Thoracic aorta (tissue), 2 donors: ENCODE results near the gene SLC18A2. TPM values are rescaled to one million over a fixed set of nuclear protein-coding genes. Genes with fewer than 3 reads are reported as not detected.

Experiments used
- ATAC-seq: fragments of 150-250 bp; one replicate; pipeline ENCODE4 v1.8.0; 2017; ENCODE audit warnings: low read depth; ENCODE audit not compliant: insufficient number of reproducible peaks, low FRiP score
- DNase-seq: peaks from one replicate; pipeline ENCODE4 v3.0.0-alpha.2; 2020; ENCODE audit warnings: low spot score
- H3K27ac ChIP-seq, 2 donors: fragments of 200-600 bp; sonication (generic); 1 replicate in 1 of 2; 2 replicates in 1 of 2; pipeline ENCODE4 v1.5.1; 2016; ENCODE audit warnings: mild to moderate bottlenecking in 2 of 2, moderate library complexity in 2 of 2
- H3K27me3 ChIP-seq: fragments of 200-600 bp; sonication (generic); replicated peaks from 2 replicates; pipeline ENCODE4 v1.6.0; 2016; ENCODE audit warnings: mild to moderate bottlenecking; ENCODE audit not compliant: insufficient read depth
- H3K36me3 ChIP-seq: fragments of 200-600 bp; sonication (generic); one replicate; pipeline ENCODE4 v1.5.1; 2016
- H3K4me1 ChIP-seq, 2 donors: fragments of 200-600 bp; sonication (generic); 1 replicate in 1 of 2; 2 replicates in 1 of 2; pipeline versions ENCODE4 v1.5.1 to v1.6.0; 2016; ENCODE audit warnings: low read depth in 2 of 2, mild to moderate bottlenecking in 1 of 2; ENCODE audit not compliant: control insufficient read depth in 1 of 2
- H3K4me3 ChIP-seq: fragments of 200-600 bp; sonication (generic); 2 replicates; pipeline ENCODE4 v1.5.1; 2016; ENCODE audit warnings: mild to moderate bottlenecking
- H3K9me3 ChIP-seq: fragments of 200-600 bp; sonication (generic); 2 replicates; pipeline ENCODE4 v1.5.1; 2016
- total RNA-seq, 2 donors: library from RNA; depleted of rRNA; stranded (reverse); fragments of >200 nt; gene quantifications; one replicate each; pipeline versions ENCODE4 v1.1.0 to v1.2.3, GENCODE V29; 2016
- TF ChIP-seq, protein P1 (sequence below): fragments of 200-600 bp; sonication (generic); IDR thresholded peaks from one replicate; pipeline ENCODE4 v1.5.1; 2019; ENCODE audit warnings: antibody characterized with exemption

Gene SLC18A2
- total RNA-seq, 2 donors from 2014 or later, result 0.35 to 1.8 TPM

- no peak overlapping the region for H3K27ac ChIP-seq
- no peaks in the 10 kb centered on the region for H3K27me3 ChIP-seq
- ATAC-seq (no peak), DNase-seq (no peak)
- no peaks in the 10 kb centered on the region for H3K36me3 ChIP-seq
- peaks cover under 1% of the 10 kb centered on the region for H3K9me3 ChIP-seq
- TF ChIP-seq, protein P1, sequence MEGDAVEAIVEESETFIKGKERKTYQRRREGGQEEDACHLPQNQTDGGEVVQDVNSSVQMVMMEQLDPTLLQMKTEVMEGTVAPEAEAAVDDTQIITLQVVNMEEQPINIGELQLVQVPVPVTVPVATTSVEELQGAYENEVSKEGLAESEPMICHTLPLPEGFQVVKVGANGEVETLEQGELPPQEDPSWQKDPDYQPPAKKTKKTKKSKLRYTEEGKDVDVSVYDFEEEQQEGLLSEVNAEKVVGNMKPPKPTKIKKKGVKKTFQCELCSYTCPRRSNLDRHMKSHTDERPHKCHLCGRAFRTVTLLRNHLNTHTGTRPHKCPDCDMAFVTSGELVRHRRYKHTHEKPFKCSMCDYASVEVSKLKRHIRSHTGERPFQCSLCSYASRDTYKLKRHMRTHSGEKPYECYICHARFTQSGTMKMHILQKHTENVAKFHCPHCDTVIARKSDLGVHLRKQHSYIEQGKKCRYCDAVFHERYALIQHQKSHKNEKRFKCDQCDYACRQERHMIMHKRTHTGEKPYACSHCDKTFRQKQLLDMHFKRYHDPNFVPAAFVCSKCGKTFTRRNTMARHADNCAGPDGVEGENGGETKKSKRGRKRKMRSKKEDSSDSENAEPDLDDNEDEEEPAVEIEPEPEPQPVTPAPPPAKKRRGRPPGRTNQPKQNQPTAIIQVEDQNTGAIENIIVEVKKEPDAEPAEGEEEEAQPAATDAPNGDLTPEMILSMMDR, result no peak
- H3K4me3 ChIP-seq, result peak overlapping the region; percentile 68
- peaks cover 5 to 13% of the 10 kb centered on the region in 2 donors for H3K4me1 ChIP-seq
Observed at GRCh38 chr10:117217196-117217761, 23.6 kb upstream of the SLC18A2 start.

- no peaks in the 10 kb centered on the region for H3K9me3 ChIP-seq
- no peak for ATAC-seq
- TF ChIP-seq, protein P1, result no peak
- no peaks in the 10 kb centered on the region for H3K27me3 ChIP-seq
- H3K36me3 ChIP-seq, result no peaks in the 10 kb centered on the region
- peaks cover 5 to 13% of the 10 kb centered on the region in 2 donors for H3K4me1 ChIP-seq
- H3K27ac ChIP-seq, result no peak overlapping the region
- no peak overlapping the region for H3K4me3 ChIP-seq
- DNase-seq, result no peak
Observed at GRCh38 chr10:117218654-117219053, 22.3 kb upstream of the SLC18A2 start.

- no peaks in the 10 kb centered on the region for H3K36me3 ChIP-seq
- H3K4me1 ChIP-seq, result peaks cover 5 to 13% of the 10 kb centered on the region in 2 donors
- no peaks in the 10 kb centered on the region for H3K27me3 ChIP-seq
- H3K9me3 ChIP-seq, result no peaks in the 10 kb centered on the region
- TF ChIP-seq, protein P1, result no peak
- ATAC-seq (no peak), DNase-seq (no peak)
- no peak overlapping the region for H3K27ac ChIP-seq
- no peak overlapping the region for H3K4me3 ChIP-seq
Observed at GRCh38 chr10:117221156-117221711, 19.7 kb upstream of the SLC18A2 start.

GRCh38 chr10:117222552-117222951 lies 18.4 kb upstream of the SLC18A2 start:
- H3K27me3 ChIP-seq, result no peaks in the 10 kb centered on the region
- no peak for DNase-seq

DNA sequence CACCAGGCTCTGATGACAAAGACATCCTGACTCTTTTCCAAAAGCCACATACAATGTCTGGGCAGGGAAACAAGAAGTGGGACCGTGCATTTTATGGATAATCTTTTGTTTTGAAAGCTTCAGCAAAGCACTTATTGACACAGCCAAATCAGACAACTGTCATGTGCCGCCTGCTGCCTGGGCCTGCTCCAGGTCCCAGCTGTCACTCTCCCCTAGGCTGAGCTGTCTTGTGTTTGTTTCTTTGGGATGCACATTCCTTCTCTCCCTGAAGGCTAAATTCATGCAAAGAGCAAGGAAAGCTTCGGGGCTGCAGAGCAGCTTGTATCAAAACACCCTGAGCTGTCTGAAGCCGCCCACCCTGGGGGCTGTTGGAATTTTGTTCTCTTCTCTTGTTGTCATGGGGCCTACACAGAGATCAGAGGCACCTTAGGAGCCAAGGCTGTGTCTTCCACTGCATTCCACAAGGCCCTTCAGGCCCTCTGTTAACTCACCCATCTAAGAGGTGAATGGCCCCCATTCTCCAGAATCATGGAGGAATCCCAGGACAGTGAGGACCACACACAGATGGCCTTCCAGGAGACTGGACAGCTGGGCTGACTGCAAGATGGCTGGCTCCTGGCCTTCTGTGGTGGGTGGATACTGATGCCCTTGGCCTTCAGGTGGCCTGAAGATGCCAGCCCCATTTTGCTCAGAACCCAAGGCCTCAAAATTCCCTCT lies 17.8 kb upstream of the SLC18A2 start:
- no peaks in the 10 kb centered on the region for H3K27me3 ChIP-seq
- DNase-seq, result no peak

More at GRCh38 chr10:117222552-117222951, 18.4 kb upstream of the SLC18A2 start:
- TF ChIP-seq, protein P1, result no peak
- Histone ChIP-seq H3K4me3 (no peak overlapping the region), H3K36me3 (no peaks in the 10 kb centered on the region), H3K9me3 (no peaks in the 10 kb centered on the region), H3K27ac (no peak overlapping the region), H3K4me1 (peaks cover 0 to under 1% of the 10 kb centered on the region in 2 donors)
- ATAC-seq, result no peak

More for the DNA sequence above, 17.8 kb upstream of the SLC18A2 start:
- H3K9me3 ChIP-seq, result no peaks in the 10 kb centered on the region
- H3K4me1 ChIP-seq, result no peaks in the 10 kb centered on the region
- TF ChIP-seq, protein P1, result no peak
- no peak for ATAC-seq
- no peak overlapping the region for H3K27ac ChIP-seq
- H3K4me3 ChIP-seq, result no peak overlapping the region
- no peaks in the 10 kb centered on the region for H3K36me3 ChIP-seq
